GM12864 (cell line): Measurements from ENCODE around the gene SLC66A2.

Experiments used
- DNase-seq: peaks from one replicate; pipeline ENCODE4 v3.0.0-alpha.2; 2011; ENCODE audit warnings: low read depth
- H3K4me3 ChIP-seq: 2 replicates; pipeline ENCODE4 v1.5.1; 2011; ENCODE audit warnings: mild to moderate bottlenecking, low read depth, low read length, control low read depth
- CTCF ChIP-seq: IDR thresholded peaks from 2 replicates; pipeline ENCODE4 v1.5.1; 2011; ENCODE audit warnings: low read depth, mild to moderate bottlenecking, moderate library complexity, low read length, control low read depth, inconsistent platforms; ENCODE audit errors: missing control alignments

SLC66A2 gene

GRCh38 chr18:79979843-79980242 is 28.4 kb upstream of the SLC66A2 start:
- TF ChIP-seq CTCF: no peak
- no peak for DNase-seq
- no peak overlapping the region for H3K4me3 ChIP-seq

DNA sequence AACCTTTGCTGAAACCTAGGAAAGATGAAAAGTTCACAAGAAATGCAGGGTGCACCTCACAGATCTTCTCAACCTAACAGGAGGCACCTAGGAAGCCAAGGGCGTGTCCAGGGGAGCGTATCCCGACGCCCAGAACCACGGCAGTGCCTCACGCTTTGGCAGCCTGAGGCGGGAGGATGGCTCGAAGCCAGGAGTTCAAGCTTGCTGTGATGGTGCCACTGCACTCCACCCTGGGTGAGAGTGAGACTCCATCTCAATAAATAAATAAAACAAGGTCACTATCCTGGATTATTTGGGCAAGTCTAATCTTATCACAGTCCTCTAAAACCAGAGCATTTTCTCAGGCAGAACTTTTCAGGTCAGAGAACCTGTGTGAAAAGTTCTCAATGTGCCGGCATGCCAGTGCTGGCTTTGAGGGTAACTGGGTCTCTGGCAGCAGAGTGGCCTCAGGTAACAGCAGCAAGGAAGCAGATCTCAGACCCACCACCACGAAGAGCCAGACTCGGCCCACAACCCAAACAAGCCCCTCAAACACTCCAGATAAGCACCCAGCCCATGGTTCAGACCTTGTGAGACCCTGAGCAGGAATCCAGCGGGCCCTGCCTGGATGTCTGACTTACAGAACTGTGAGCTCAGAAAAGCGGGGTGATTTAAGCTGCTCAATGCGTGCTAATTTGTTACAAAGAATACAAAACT is 24.7 kb upstream of the SLC66A2 start:
- no peak for DNase-seq
- H3K4me3 ChIP-seq: no peak overlapping the region
- TF ChIP-seq CTCF: no peak

DNA sequence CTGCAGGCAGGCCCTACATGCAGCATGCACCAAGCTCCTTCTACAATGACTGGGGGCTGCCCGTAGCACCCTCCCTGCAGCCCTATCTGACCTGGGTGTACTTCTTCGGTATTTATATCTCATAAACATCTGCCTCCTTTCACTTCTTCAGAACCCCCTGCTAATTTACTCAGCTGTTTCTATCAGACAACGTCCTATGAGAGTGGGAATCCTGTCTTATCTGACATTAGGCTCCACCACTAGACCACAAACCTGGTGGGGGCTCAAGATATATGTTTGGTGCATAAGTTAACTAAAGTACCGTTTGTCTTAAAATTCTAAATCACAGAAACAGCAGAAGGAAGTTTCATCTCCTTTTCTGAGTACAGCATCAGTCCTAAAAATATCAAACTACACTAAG is 23.6 kb upstream of the SLC66A2 start:
- TF ChIP-seq CTCF: no peak
- DNase-seq: no peak
- no peak overlapping the region for H3K4me3 ChIP-seq

GRCh38 chr18:79974025-79974654 is 22.7 kb upstream of the SLC66A2 start:
- no peak for TF ChIP-seq CTCF
- DNase-seq: no peak
- no peak overlapping the region for H3K4me3 ChIP-seq

- H3K4me3 ChIP-seq: no peak overlapping the region
- no peak for TF ChIP-seq CTCF
- no peak for DNase-seq
Observed at GRCh38 chr18:79973517-79973916, 22.1 kb upstream of the SLC66A2 start.

- TF ChIP-seq CTCF: no peak
- H3K4me3 ChIP-seq: no peak overlapping the region
Observed at GRCh38 chr18:79972720-79973119, 21.3 kb upstream of the SLC66A2 start.

DNA sequence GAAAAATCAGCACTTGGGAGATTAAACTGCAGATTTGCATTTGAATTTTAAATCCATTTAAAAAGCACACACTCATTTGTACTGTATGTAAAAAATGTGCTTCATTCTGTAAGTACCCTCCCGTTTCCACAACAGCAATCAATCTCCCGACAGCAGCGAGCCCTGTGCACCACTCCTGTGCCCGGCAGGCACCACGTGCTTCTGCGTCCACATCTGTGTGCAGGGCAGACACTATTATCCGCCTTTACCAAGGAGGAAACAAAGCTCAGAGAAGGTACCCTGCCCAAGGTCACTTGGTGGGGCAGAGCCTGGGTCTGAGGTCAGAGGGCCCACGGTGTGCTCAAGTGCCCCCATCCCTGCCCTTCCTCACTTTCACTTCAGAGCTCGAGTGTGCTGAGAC is 20.5 kb upstream of the SLC66A2 start:
- no peak for TF ChIP-seq CTCF
- DNase-seq: no peak

More at GRCh38 chr18:79972720-79973119, 21.3 kb upstream of the SLC66A2 start:
- no peak for DNase-seq

More for the DNA sequence above, 20.5 kb upstream of the SLC66A2 start:
- no peak overlapping the region for H3K4me3 ChIP-seq
